GM12864 (cell line): ENCODE measurements around the gene FAM193A.
"Not testable (repeated sequence)": the region's sequence is repeated elsewhere in the genome, so short reads cannot be mapped to it uniquely, and the experiment has no call there.

Experiments used
- DNase-seq: peaks from one replicate; pipeline ENCODE4 v3.0.0-alpha.2; 2011; ENCODE audit warnings: low read depth
- H3K4me3 ChIP-seq: 2 replicates; pipeline ENCODE4 v1.5.1; 2011; ENCODE audit warnings: mild to moderate bottlenecking, low read depth, low read length, control low read depth
- CTCF ChIP-seq: IDR thresholded peaks from 2 replicates; pipeline ENCODE4 v1.5.1; 2011; ENCODE audit warnings: low read depth, mild to moderate bottlenecking, moderate library complexity, low read length, control low read depth, inconsistent platforms; ENCODE audit errors: missing control alignments

Gene FAM193A

GRCh38 chr4:2507855-2508254 is 28.6 kb upstream of the FAM193A start:
- TF ChIP-seq CTCF, result no peak
- no peak overlapping the region for H3K4me3 ChIP-seq
- no peak for DNase-seq

GRCh38 chr4:2510351-2511259 is 25.8 kb upstream of the FAM193A start:
- no peak overlapping the region for H3K4me3 ChIP-seq
- DNase-seq, result no peak
- no peak for TF ChIP-seq CTCF

GRCh38 chr4:2511645-2512131 is 24.8 kb upstream of the FAM193A start:
- DNase-seq, result no peak
- no peak overlapping the region for H3K4me3 ChIP-seq
- no peak for TF ChIP-seq CTCF

GRCh38 chr4:2512396-2513135 is 23.9 kb upstream of the FAM193A start:
- no peak for TF ChIP-seq CTCF
- DNase-seq, result no peak
- no peak overlapping the region for H3K4me3 ChIP-seq

GRCh38 chr4:2514193-2514592 is 22.3 kb upstream of the FAM193A start:
- not testable (repeated sequence) for H3K4me3 ChIP-seq, DNase-seq

GRCh38 chr4:2514944-2515343 is 21.5 kb upstream of the FAM193A start:
- H3K4me3 ChIP-seq, DNase-seq: not testable (repeated sequence)

GRCh38 chr4:2515830-2516550 is 20.5 kb upstream of the FAM193A start:
- no peak for DNase-seq
- TF ChIP-seq CTCF, result no peak

More at GRCh38 chr4:2515830-2516550, 20.5 kb upstream of the FAM193A start:
- H3K4me3 ChIP-seq, result no peak overlapping the region
